ENCODE measurements around the gene AIFM3.

Gene AIFM3

GRCh38 chr22:20978419-20978818 is 11.4 kb downstream of the AIFM3 start:
- H3K4me2 ChIP-seq (ENCODE audit: low read depth, low read length) = no peak overlapping the region
- H3K9me2 ChIP-seq (replicated peaks; ENCODE audit: insufficient read depth, low read length) = no peaks in the 10 kb centered on the region
- H3K27me3 ChIP-seq (replicated peaks; ENCODE audit: insufficient read depth, low read length) = peaks cover 37% of the 10 kb centered on the region
- no peak overlapping the region for H3K27ac ChIP-seq (ENCODE audit: low read length)
- no peak overlapping the region for H2AFZ ChIP-seq (ENCODE audit: low read length)
- TF ChIP-seq CTCF (IDR thresholded peaks at IDR 0.05; ENCODE audit: low read length) (no peak), EZH2phosphoT487 (IDR thresholded peaks at IDR 0.05; ENCODE audit: low read length) (no peak), EZH2 (optimal IDR thresholded peaks at IDR 0.05; ENCODE audit: low read depth, low read length) (no peak)
- no peaks in the 10 kb centered on the region for H4K20me1 ChIP-seq (ENCODE audit: insufficient read depth, low read length)
- H3K36me3 ChIP-seq (replicated peaks; ENCODE audit: insufficient read depth, low read length) = no peaks in the 10 kb centered on the region
- no peaks in the 10 kb centered on the region for H3F3A ChIP-seq (ENCODE audit: insufficient read depth, low read length)
- DNase-seq = no peak
- peaks cover 12% of the 10 kb centered on the region; the same call in 1 of the 2 replicates for H3K79me2 ChIP-seq (ENCODE audit: low read length)
- H3K4me3 ChIP-seq (ENCODE audit: low read length) = no peak overlapping the region
- H3K9me3 ChIP-seq (replicated peaks; ENCODE audit: insufficient read depth, low read length) = no peaks in the 10 kb centered on the region
- H3K9ac ChIP-seq (ENCODE audit: low read length) = no peak overlapping the region
- peaks cover 12% of the 10 kb centered on the region; the same call in 1 of the 2 replicates for H3K4me1 ChIP-seq (ENCODE audit: low read length)

GRCh38 chr22:20979243-20979809 is 12.3 kb downstream of the AIFM3 start:
- Histone ChIP-seq H3K9ac (ENCODE audit: low read length) (no peak overlapping the region), H3F3A (ENCODE audit: insufficient read depth, low read length) (no peaks in the 10 kb centered on the region), H3K4me2 (ENCODE audit: low read depth, low read length) (no peak overlapping the region), H3K9me3 (replicated peaks; ENCODE audit: insufficient read depth, low read length) (no peaks in the 10 kb centered on the region), H3K27ac (ENCODE audit: low read length) (no peak overlapping the region), H2AFZ (ENCODE audit: low read length) (no peak overlapping the region), H3K4me1 (ENCODE audit: low read length) (peaks cover 13% of the 10 kb centered on the region; the same call in 1 of the 2 replicates), H3K27me3 (replicated peaks; ENCODE audit: insufficient read depth, low read length) (peaks cover 28% of the 10 kb centered on the region; the same call in 1 of the 2 replicates), H3K36me3 (replicated peaks; ENCODE audit: insufficient read depth, low read length) (no peaks in the 10 kb centered on the region), H3K9me2 (replicated peaks; ENCODE audit: insufficient read depth, low read length) (no peaks in the 10 kb centered on the region), H4K20me1 (ENCODE audit: insufficient read depth, low read length) (no peaks in the 10 kb centered on the region), H3K79me2 (ENCODE audit: low read length) (peaks cover 17% of the 10 kb centered on the region), H3K4me3 (ENCODE audit: low read length) (no peak overlapping the region)
- TF ChIP-seq EZH2 (optimal IDR thresholded peaks at IDR 0.05; ENCODE audit: low read depth, low read length) (no peak), CTCF (IDR thresholded peaks at IDR 0.05; ENCODE audit: low read length) (no peak), EZH2phosphoT487 (IDR thresholded peaks at IDR 0.05; ENCODE audit: low read length) (no peak)
- DNase-seq = no peak

GRCh38 chr22:20979940-20980453 is 12.9 kb downstream of the AIFM3 start:
- DNase-seq = no peak
- Histone ChIP-seq H3K4me2 (ENCODE audit: low read depth, low read length) (no peak overlapping the region), H3K9me3 (replicated peaks; ENCODE audit: insufficient read depth, low read length) (no peaks in the 10 kb centered on the region), H4K20me1 (ENCODE audit: insufficient read depth, low read length) (no peaks in the 10 kb centered on the region), H3K9ac (ENCODE audit: low read length) (no peak overlapping the region), H3K27ac (ENCODE audit: low read length) (no peak overlapping the region), H3K9me2 (replicated peaks; ENCODE audit: insufficient read depth, low read length) (no peaks in the 10 kb centered on the region), H3K36me3 (replicated peaks; ENCODE audit: insufficient read depth, low read length) (no peaks in the 10 kb centered on the region), H3F3A (ENCODE audit: insufficient read depth, low read length) (no peaks in the 10 kb centered on the region), H3K79me2 (ENCODE audit: low read length) (peaks cover 17% of the 10 kb centered on the region), H2AFZ (ENCODE audit: low read length) (no peak overlapping the region), H3K4me3 (ENCODE audit: low read length) (no peak overlapping the region), H3K4me1 (ENCODE audit: low read length) (peaks cover 13% of the 10 kb centered on the region; the same call in 1 of the 2 replicates), H3K27me3 (replicated peaks; ENCODE audit: insufficient read depth, low read length) (peaks cover 21% of the 10 kb centered on the region; the same call in 1 of the 2 replicates)
- TF ChIP-seq EZH2phosphoT487 (IDR thresholded peaks at IDR 0.05; ENCODE audit: low read length) (no peak), CTCF (IDR thresholded peaks at IDR 0.05; ENCODE audit: low read length) (no peak), EZH2 (optimal IDR thresholded peaks at IDR 0.05; ENCODE audit: low read depth, low read length) (no peak)

Measured in MM.1S (cell line).